ENCODE measurements around the gene RANBP1.

DNA sequence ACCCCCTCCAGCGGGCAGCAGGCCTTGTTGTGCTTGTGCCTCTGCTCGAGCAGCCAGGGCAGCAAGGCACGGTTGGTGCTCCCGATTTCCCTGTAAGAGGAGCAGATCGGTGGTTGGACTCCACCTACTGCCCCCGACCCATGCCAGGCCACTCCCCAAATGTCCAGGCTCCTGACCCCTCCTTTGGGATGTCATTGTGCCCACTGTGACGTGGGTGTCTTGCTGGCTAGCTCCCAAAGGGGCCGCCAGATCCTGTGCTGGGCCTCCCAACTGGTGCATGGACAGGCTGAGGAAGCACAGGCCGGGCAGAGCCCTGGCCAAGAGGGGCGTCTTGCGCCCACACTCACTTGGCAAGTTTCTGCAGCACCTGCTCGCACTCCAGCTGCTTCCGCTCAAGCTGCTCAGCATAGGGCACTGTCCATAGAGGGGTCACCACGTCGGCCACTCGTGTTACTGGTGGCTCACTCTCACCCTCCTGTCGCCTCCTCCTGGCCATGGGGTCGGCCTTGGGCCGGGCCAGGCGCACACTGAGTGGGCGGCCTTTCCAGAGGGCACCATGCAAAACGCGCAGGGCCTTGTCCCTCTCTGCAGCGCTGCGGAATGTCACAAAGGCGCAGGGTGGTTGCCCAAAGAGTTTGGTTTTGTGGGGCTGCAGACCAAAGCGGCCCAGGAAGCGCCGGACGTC is at the start of gene RANBP1:
- TF ChIP-seq, protein P1, sequence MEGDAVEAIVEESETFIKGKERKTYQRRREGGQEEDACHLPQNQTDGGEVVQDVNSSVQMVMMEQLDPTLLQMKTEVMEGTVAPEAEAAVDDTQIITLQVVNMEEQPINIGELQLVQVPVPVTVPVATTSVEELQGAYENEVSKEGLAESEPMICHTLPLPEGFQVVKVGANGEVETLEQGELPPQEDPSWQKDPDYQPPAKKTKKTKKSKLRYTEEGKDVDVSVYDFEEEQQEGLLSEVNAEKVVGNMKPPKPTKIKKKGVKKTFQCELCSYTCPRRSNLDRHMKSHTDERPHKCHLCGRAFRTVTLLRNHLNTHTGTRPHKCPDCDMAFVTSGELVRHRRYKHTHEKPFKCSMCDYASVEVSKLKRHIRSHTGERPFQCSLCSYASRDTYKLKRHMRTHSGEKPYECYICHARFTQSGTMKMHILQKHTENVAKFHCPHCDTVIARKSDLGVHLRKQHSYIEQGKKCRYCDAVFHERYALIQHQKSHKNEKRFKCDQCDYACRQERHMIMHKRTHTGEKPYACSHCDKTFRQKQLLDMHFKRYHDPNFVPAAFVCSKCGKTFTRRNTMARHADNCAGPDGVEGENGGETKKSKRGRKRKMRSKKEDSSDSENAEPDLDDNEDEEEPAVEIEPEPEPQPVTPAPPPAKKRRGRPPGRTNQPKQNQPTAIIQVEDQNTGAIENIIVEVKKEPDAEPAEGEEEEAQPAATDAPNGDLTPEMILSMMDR (IDR thresholded peaks at IDR 0.05): no peak
- TF ChIP-seq BHLHE40 (IDR thresholded peaks at IDR 0.05; ENCODE audit: low read depth, low read length) (no peak), POLR2A (IDR thresholded peaks at IDR 0.05; ENCODE audit: low read length) (no peak), RAD21 (conservative IDR thresholded peaks at IDR 0.05 in 1 of 2, IDR thresholded peaks at IDR 0.05 in 1 of 2) (no peak), MAFK (IDR thresholded peaks at IDR 0.05; ENCODE audit: partially characterized antibody) (no peak)
- TF ChIP-seq, protein P2, sequence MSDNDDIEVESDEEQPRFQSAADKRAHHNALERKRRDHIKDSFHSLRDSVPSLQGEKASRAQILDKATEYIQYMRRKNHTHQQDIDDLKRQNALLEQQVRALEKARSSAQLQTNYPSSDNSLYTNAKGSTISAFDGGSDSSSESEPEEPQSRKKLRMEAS (IDR thresholded peaks at IDR 0.05): no peak
